ENCODE data around the gene THTPA.
"Not testable (repeated sequence)": the region's sequence is repeated elsewhere in the genome, so short reads cannot be mapped to it uniquely, and the experiment has no call there.

THTPA gene

GRCh38 chr14:23535943-23536342 lies 20.1 kb upstream of the THTPA start:
- DNase-seq: no peak

GRCh38 chr14:23536494-23536893 lies 19.6 kb upstream of the THTPA start:
- DNase-seq: no peak

- not testable (repeated sequence) for DNase-seq
Observed at GRCh38 chr14:23536906-23537305, 19.2 kb upstream of the THTPA start.

- no peak for DNase-seq
Observed at GRCh38 chr14:23537351-23538049, 18.6 kb upstream of the THTPA start.

GRCh38 chr14:23538050-23538718 lies 17.9 kb upstream of the THTPA start:
- DNase-seq: no peak

- DNase-seq: no peak
Observed at GRCh38 chr14:23538785-23539184, 17.3 kb upstream of the THTPA start.

- DNase-seq: peak; percentile 51
Observed at GRCh38 chr14:23539248-23540140, 16.6 kb upstream of the THTPA start.

- no peak for DNase-seq
Observed at GRCh38 chr14:23540141-23540469, 16.0 kb upstream of the THTPA start.

- DNase-seq: no peak
Observed at GRCh38 chr14:23542261-23542660, 13.8 kb upstream of the THTPA start.

GRCh38 chr14:23543403-23543802 lies 12.7 kb upstream of the THTPA start:
- no peak for DNase-seq

- DNase-seq: peak; percentile 96
Observed at GRCh38 chr14:23544511-23545447, 11.3 kb upstream of the THTPA start.

- DNase-seq: no peak
Observed at GRCh38 chr14:23545740-23546365, 10.2 kb upstream of the THTPA start.

- no peak for DNase-seq
Observed at GRCh38 chr14:23546450-23547035, 9.5 kb upstream of the THTPA start.

- DNase-seq: no peak
Observed at GRCh38 chr14:23547924-23548323, 8.1 kb upstream of the THTPA start.

GRCh38 chr14:23548351-23549318 lies 7.4 kb upstream of the THTPA start:
- DNase-seq: no peak

- no peak for DNase-seq
Observed at GRCh38 chr14:23550131-23550811, 5.8 kb upstream of the THTPA start.

- no peak for DNase-seq
Observed at GRCh38 chr14:23550812-23551265, 5.2 kb upstream of the THTPA start.

- DNase-seq: peak; percentile 90
Observed at GRCh38 chr14:23551266-23552028, 4.6 kb upstream of the THTPA start, which contains the start of gene ZFHX2. Gene ZFHX2 (minus strand): TSS chr14:23551765. CDS start chr14:23535325, 16,440 bp downstream.

GRCh38 chr14:23555533-23555881 lies 564 bp upstream of the THTPA start:
- DNase-seq: no peak
